HEK293T (cell line): ENCODE measurements around the gene DGLUCY.

Experiments used
- BHLHE40 ChIP-seq: fragments of 450-650 bp; IDR thresholded peaks from 2 replicates; pipeline ENCODE4 v1.6.1; 2016; ENCODE audit warnings: mild to moderate bottlenecking, moderate library complexity, borderline replicate concordance
- FOXA1 ChIP-seq: fragments of 450-650 bp; IDR thresholded peaks from 2 replicates; pipeline ENCODE4 v1.6.1; 2016; ENCODE audit warnings: mild to moderate bottlenecking
- FOXM1 ChIP-seq: fragments of 450-650 bp; IDR thresholded peaks from 2 replicates; pipeline ENCODE4 v1.6.1; 2017; ENCODE audit warnings: mild to moderate bottlenecking, borderline replicate concordance
- NFRKB ChIP-seq: fragments of 450-650 bp; IDR thresholded peaks from 2 replicates; pipeline ENCODE4 v1.6.1; 2016; ENCODE audit warnings: mild to moderate bottlenecking, moderate library complexity
- PKNOX1 ChIP-seq: fragments of 450-650 bp; IDR thresholded peaks from 2 replicates; pipeline ENCODE4 v1.6.1; 2016

DNA sequence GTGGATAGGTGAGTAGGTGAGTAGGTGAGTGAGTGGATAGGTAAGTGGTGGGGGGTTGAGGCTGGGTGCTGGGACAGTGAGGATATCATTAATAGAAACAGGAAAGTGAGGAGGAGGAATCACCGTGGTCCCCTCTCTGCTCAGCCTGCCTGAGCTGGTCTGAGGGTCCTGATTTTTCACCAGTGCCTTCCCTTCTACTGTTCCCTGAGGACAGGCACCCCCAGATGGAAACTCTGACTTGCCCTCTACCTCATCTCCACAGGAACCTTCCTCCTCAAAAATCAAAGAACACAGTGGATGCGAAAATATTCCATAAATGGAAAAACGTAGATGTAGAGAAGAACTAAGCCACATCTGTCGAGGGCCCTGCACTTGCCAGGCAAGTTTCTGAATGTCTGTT, 128.8 kb downstream of the DGLUCY start:
- TF ChIP-seq BHLHE40 (no peak), FOXM1 (no peak), PKNOX1 (no peak), NFRKB (no peak), FOXA1 (no peak)
